ENCODE results near the gene LRIG2. TPM values are rescaled to one million over a fixed set of nuclear protein-coding genes. Genes with fewer than 3 reads are reported as not detected.

The LRIG2 gene
- total RNA-seq, 1 experiment from 2014 or later = 22.5 TPM

GRCh38 chr1:113135460-113135859, 62.5 kb downstream of the LRIG2 start:
- ATAC-seq = no peak
- H3K27me3 Mint-ChIP-seq (ENCODE audit: low read depth) = no peaks in the 10 kb centered on the region
- CTCF ChIA-PET = interaction anchor here (1.8 kb wide), 1 partner anchor 543 kb away, joined by 5 read pairs; no protein-coding TSS in a partner anchor
- H3K27ac Mint-ChIP-seq = no peak overlapping the region
- H3K4me1 Mint-ChIP-seq = no peaks in the 10 kb centered on the region
- no peak for DNase-seq (ENCODE audit: low spot score)
- H3K36me3 Mint-ChIP-seq = peaks cover 8% of the 10 kb centered on the region
- no peak overlapping the region for H3K4me3 Mint-ChIP-seq
- POLR2A ChIA-PET = interaction anchor here (0.7 kb wide), 1 partner anchor 558 kb away, joined by 3 read pairs; no protein-coding TSS in a partner anchor
- peaks cover 6% of the 10 kb centered on the region; the same call in 1 of the 2 replicates for H3K9me3 Mint-ChIP-seq
- TF ChIP-seq STAT6 (CRISPR knock-in tag; conservative IDR thresholded peaks at IDR 0.05; ENCODE audit: low read depth) (no peak), FOXK1 (CRISPR knock-in tag; IDR thresholded peaks at IDR 0.05) (no peak), PREB (CRISPR knock-in tag; IDR thresholded peaks at IDR 0.05; ENCODE audit: borderline replicate concordance) (no peak)

GRCh38 chr1:113136476-113136875, 63.5 kb downstream of the LRIG2 start:
- DNase-seq (ENCODE audit: low spot score) = no peak
- Mint-ChIP-seq H3K4me1 (peaks cover 9% of the 10 kb centered on the region), H3K27me3 (ENCODE audit: low read depth) (no peaks in the 10 kb centered on the region), H3K9me3 (peaks cover 6% of the 10 kb centered on the region; the same call in 1 of the 2 replicates), H3K27ac (no peak overlapping the region), H3K4me3 (no peak overlapping the region), H3K36me3 (peaks cover 8% of the 10 kb centered on the region)
- no peak for ATAC-seq
- ChIA-PET POLR2A (no interaction called here), CTCF (interaction anchor here (1.8 kb wide), 1 partner anchor 541 kb away, joined by 5 read pairs; no protein-coding TSS in a partner anchor)
- no peak for TF ChIP-seq MAX (CRISPR knock-in tag; IDR thresholded peaks at IDR 0.05)
- TF ChIP-seq NFATC4 (CRISPR knock-in tag; IDR thresholded peaks at IDR 0.05) = no peak
- TF ChIP-seq CREM (CRISPR knock-in tag; IDR thresholded peaks at IDR 0.05) = no peak
- no peak for TF ChIP-seq GTF2I (CRISPR knock-in tag; conservative IDR thresholded peaks at IDR 0.05)
- no peak for TF ChIP-seq ELF4 (CRISPR knock-in tag; IDR thresholded peaks at IDR 0.05; ENCODE audit: low read depth)
- no peak for TF ChIP-seq ZNF532 (CRISPR knock-in tag; IDR thresholded peaks at IDR 0.05; ENCODE audit: borderline replicate concordance)
- TF ChIP-seq, protein P1, sequence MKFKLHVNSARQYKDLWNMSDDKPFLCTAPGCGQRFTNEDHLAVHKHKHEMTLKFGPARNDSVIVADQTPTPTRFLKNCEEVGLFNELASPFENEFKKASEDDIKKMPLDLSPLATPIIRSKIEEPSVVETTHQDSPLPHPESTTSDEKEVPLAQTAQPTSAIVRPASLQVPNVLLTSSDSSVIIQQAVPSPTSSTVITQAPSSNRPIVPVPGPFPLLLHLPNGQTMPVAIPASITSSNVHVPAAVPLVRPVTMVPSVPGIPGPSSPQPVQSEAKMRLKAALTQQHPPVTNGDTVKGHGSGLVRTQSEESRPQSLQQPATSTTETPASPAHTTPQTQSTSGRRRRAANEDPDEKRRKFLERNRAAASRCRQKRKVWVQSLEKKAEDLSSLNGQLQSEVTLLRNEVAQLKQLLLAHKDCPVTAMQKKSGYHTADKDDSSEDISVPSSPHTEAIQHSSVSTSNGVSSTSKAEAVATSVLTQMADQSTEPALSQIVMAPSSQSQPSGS (CRISPR knock-in tag; IDR thresholded peaks at IDR 0.05; ENCODE audit: borderline replicate concordance, low read depth) = no peak
- TF ChIP-seq CTCF (IDR thresholded peaks at IDR 0.05) = no peak
- TF ChIP-seq ETV6 (CRISPR knock-in tag; IDR thresholded peaks at IDR 0.05) = no peak
- TF ChIP-seq KAT7 (CRISPR knock-in tag; IDR thresholded peaks at IDR 0.05; ENCODE audit: borderline replicate concordance) = no peak
- TF ChIP-seq MYBL2 (CRISPR knock-in tag; IDR thresholded peaks at IDR 0.05) = no peak
- TF ChIP-seq NR3C1 (CRISPR knock-in tag; conservative IDR thresholded peaks at IDR 0.05; ENCODE audit: low read depth) = no peak
- no peak for TF ChIP-seq PRRX2 (CRISPR knock-in tag; IDR thresholded peaks at IDR 0.05)
- no peak for TF ChIP-seq SOX15 (CRISPR knock-in tag; IDR thresholded peaks at IDR 0.05)
- TF ChIP-seq JUN (CRISPR knock-in tag; IDR thresholded peaks at IDR 0.05) = no peak
- TF ChIP-seq, protein P2, sequence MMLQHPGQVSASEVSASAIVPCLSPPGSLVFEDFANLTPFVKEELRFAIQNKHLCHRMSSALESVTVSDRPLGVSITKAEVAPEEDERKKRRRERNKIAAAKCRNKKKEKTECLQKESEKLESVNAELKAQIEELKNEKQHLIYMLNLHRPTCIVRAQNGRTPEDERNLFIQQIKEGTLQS (CRISPR knock-in tag; conservative IDR thresholded peaks at IDR 0.05) = no peak
- TF ChIP-seq ZNF219 (CRISPR knock-in tag; IDR thresholded peaks at IDR 0.05; ENCODE audit: borderline replicate concordance) = no peak

Data from WTC11 (cell line).